Fibroblast of skin of scalp (primary cell): ENCODE measurements around the gene SHLD2. TPM values are rescaled to one million over a fixed set of nuclear protein-coding genes. Genes with fewer than 3 reads are reported as not detected.
"Not testable (repeated sequence)": the region's sequence is repeated elsewhere in the genome, so short reads cannot be mapped to it uniquely, and the experiment has no call there.

ENCODE experiments used
- DNase-seq: peaks from one replicate; pipeline ENCODE4 v3.0.0-alpha.2; 2013
- polyA plus RNA-seq, 2 experiments: library from polyadenylated mRNA; unstranded; fragments of 120-200 nt; gene quantifications; one replicate each; pipeline ENCODE4 v1.2.1, GENCODE V29; 2013; ENCODE audit not compliant: insufficient read length in 2 of 2

Gene SHLD2
- polyA plus RNA-seq (2013, experiment 1 of 2; ENCODE audit: insufficient read length), result 19.3 TPM
- polyA plus RNA-seq (2013, experiment 2 of 2; ENCODE audit: insufficient read length), result 20.5 TPM

DNA sequence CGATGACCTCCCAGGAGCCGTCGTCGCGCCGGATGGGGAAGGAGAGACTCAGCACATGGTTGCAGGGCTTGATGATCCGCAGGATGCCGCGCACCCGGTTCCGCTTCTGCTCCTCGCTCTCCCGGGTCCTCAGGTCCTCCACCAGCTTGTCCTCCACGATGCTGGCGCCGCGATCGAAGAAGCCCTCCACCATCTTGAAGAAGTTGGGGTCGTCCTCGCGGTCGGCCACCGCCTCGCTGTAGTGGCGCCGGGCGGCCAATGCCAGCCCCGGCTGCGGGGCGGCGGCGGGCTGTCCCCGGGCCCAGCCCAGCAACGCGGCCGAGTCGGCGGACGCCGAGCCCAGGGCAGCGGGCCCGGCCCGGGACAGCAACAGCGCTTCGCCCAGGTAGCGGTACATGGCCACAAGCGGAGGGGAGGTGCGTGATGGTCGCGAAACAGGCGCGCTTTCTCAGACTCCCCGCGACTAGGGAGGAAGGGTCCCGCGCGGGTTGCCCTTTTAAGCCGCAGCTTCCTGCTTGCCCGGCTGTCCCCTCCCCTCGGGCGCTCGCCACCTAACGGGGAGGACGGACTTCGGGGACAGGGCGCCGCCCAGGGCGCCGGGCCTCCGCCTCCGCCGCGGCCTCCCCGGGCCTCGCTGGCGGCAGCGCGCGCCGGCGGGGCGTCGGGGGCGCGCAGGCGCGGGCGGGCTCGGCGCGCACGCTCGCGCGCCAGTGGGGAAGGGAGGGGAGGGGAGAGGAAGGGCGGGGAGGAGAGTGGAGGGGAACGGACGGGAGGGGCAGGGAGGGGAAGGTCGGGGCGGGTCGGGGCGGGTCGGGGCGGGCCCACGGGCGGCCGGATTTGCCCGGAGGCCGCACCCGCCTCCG, at the start of gene SHLD2, which contains the start of gene GLUD1:
Gene SHLD2, plus strand, starts transcription at position 834 of the 863 bp plus-strand sequence. CDS start 56,149 bp downstream, outside the sequence.
Gene GLUD1, minus strand, starts transcription at position 471 of the 863 bp plus-strand sequence. Its CDS starts 74 bp downstream, at position 397.
- DNase-seq, result peak; percentile 94

GRCh38 chr10:87045434-87045938, 49.5 kb upstream of the SHLD2 start:
- no peak for DNase-seq

GRCh38 chr10:87053111-87053510, 41.9 kb upstream of the SHLD2 start:
- DNase-seq, result no peak

DNA sequence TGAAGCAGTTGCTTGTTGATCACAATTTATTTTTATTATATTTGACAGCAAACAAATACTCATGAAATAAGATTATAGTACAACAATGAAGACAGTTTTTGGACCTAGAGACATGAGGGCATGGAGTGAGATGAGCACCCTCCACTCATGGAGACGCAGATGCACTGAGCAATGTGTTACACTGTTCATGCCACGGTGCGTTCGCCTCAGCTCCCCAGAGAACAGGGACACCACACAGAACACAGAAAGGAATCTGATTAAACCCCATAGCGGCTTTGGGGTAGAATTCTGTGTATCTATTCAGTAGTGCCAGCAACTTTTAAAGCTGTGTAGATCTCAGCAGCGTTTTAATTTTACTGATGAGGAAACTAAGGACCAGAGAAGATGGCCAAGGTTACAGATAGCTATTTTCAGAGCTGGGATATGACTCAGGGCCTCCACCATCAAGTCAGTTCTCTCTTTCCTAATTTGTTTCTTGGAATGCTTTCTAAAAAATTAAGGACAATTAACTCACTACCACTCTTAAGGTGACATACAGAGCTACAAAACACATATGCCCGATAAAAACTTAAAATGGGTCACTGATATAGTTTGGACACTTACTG, 41.3 kb upstream of the SHLD2 start:
- no peak for DNase-seq

DNA sequence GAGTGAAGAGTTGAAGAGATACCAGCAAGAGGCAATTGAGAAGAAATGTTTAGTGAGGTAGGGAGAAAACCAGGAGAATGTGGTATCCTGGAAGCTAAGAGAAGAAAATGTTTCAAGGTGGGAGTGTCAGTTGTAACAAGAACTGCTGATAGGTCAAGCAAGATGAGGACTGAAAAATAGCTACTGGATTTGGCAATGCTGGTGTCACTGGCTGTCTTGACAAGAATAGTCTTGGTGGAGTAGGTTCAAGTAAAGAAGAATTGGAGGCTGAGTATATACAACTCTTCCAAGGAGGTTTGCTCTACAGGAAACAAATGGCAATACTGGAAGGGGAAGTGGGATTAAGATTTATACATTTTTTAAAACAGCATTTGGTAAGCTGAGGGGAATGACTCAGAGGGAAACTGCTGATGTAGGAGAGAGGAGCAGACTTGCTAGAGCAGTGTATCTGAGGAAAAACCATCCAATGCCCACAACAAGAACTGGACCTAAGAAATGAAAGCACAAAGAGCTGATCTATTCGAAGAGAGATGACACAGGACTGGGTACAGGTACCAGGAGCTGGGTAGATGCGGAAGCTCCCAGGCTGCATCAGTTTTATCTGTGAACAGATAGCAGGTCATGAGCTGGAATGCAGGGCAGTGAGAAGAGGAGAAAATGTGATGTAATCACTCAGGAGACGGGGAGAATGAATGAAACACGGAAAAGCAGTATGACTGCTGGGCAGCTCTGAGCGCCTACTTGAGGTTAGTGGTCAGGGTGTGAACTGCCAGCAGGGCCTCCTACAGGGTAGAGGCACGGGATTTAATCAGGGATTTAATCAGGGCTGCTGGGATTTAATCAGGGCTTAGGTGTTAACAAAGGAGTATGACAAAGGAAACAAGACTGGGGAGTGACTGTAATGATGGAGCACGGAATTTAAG, 40.4 kb upstream of the SHLD2 start:
- peak; percentile 54 for DNase-seq

GRCh38 chr10:87058171-87058570, 36.8 kb upstream of the SHLD2 start:
- DNase-seq, result no peak

- no peak for DNase-seq
Observed at GRCh38 chr10:87059401-87059800, 35.6 kb upstream of the SHLD2 start.

DNA sequence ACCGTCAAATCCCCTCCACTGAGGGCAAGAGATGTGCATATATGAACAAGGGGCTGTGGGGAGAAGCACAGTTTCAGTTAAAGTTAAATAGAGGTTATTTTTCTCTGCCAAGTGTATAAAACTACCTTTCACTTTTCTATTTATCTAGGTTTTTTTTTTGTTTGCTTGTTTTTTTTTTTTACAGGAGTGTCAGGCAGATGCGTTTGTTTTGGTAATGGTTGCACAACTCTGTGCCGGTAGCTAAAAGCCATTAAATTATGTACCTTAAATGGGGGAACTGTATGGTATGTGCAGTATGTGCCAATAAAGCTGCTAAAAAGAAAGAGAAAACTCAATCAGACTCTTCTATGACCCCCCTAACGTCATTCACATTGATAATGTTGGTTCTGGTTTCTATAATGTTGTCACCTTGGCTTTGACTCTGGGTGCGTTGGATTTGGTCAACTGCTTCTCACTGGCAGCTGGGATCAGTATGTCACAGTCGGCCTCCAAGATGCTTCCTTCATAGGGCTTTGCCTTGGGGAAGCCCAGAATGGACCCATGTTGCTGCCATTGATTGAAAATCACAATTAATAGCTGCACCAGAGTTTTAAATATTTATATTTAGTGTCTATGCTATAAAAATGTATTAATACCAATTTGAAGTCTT, 34.6 kb upstream of the SHLD2 start:
- no peak for DNase-seq

- no peak for DNase-seq
Observed at GRCh38 chr10:87064651-87065050, 30.4 kb upstream of the SHLD2 start.

DNA sequence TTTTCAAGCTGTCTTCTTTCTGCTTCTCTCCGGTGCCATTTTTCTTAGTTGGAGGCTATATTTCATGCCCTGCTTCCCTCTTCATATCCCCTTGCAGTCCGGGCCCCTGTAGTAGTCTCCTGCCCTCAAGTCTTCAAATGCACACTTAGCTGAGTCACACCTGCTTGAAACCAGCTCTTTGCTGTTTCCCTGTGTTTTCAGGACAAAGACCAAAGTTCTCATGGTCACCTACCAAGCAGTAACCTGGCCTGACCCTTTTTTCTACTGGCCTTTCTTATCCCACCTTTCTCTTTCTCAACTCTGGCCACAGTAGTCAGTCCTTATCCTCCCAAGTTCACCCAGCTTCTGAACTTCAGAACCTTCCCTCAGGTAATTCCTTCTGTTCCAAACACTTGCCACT, 28.8 kb upstream of the SHLD2 start:
- DNase-seq, result no peak

GRCh38 chr10:87066865-87067264, 28.1 kb upstream of the SHLD2 start:
- DNase-seq, result no peak

DNA sequence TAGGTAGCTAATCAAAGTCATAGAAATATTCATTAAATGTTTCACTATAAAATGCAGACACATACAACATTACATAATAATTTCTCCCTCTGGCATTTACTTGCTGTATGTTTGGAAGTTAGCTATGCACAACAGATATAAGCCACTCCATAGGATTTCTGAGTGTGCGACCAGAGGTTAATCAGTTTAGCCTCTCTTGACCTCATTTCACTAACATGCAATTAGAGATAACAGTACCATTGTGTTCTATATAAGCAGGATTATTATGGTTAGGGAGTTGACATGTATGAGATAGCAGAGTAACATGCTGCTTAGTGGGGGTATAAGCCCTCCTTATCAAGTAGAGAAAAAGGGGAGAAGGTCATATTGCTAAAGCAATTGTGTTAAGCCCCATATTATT, 26.7 kb upstream of the SHLD2 start:
- DNase-seq, result no peak

DNA sequence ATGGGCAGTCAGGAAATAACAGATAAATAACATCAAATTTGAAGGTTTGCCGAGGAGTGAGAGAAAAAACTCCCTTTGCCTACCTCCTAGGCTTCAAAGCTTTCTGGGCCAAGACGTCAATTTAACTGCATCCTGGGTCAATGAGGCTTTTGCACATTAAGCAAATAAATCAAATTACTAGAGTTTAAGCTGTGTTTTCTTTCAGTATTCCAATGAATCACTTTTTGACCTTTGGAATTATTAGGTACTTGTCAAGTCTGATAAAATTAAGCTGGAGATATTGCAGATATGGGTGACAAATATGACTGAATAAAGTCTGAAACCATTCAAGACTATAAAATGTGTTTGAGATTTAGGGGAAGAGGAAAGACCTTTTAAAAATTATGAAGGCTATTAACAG, 22.6 kb upstream of the SHLD2 start:
- DNase-seq, result no peak

DNA sequence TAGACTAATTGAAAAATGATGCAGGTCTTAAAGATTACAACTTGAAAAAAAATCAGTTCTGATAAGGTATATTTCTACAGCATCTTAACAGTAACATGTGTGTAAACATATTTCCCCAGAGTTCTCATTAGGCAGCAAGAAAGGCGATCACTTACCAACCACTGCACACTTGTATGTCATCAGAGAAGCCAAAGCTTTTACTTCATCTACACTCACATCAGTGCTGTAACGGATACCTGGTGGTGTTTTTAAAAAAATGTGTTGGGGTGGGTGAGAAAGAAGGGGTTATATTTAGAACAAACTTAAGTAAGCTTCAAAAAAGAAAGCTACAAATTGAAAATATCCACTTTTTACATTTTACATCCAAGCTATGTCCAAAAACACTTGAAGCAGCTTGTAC, 18.6 kb upstream of the SHLD2 start:
- DNase-seq, result not testable (repeated sequence)

DNA sequence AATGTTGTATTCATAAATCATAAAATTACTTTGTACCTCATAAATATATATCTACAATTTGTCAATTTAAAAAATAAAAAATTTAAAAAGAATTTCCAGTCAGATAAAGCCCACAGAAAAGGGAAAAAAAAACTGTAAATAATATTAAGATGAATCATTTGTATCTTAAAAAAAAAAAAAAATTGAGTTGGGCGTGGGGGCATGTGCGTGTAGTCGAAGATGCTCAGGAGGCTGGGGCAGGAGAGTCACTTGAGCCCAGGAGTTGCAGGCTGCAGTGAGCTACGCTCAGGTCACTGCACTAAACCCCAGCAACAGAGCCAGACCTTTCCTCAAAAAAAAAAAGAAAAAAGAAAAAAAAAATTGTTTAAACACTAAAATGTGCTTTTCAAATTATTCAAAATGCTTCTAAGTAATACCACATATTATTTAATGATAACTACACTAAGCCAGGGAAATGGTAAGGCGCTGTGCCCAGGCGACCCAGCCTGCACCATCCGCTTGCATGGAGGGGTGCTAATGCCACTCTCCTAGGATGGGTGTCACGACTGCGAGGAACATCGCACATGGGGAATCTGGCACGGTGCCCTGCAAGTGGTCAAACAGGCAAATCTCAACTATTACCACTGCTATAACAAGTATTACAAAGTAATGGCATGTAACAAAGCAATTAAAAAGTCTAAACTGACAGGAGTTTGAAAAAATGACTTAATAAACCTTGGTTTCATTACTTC, 15.7 kb upstream of the SHLD2 start:
- no peak for DNase-seq

DNA sequence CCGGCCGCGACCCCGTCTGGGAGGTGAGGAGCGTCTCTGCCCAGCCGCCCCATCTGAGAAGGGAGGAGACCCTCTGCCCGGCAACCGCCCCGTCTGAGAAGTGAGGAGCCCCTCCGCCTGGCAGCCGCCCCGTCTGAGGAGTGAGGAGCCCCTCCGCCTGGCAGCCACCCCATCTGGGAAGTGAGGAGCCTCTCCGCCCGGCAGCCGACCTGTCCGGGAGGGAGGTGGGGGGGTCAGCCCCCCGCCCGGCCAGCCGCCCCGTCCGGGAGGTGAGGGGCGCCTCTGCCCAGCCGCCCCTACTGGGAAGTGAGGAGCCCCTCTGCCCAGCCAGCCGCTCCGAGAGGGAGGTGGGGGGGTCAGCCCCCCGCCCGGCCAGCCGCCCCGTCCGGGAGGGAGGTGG, 14.4 kb upstream of the SHLD2 start:
- DNase-seq, result not testable (repeated sequence)

DNA sequence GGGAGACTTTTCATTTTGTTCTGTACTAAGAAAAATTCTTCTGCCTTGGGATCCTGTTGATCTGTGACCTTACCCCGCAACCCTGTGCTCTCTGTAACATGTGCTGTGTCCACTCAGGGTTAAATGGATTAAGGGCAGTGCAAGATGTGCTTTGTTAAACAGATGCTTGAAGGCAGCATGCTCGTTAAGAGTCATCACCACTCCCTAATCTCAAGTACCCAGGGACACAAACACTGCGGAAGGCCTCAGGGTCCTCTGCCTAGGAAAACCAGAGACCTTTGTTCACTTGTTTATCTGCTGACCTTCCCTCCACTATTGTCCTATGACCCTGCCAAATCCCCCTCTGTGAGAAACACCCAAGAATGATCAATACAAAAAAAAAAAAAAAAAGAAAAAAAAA, 13.4 kb upstream of the SHLD2 start:
- not testable (repeated sequence) for DNase-seq

DNA sequence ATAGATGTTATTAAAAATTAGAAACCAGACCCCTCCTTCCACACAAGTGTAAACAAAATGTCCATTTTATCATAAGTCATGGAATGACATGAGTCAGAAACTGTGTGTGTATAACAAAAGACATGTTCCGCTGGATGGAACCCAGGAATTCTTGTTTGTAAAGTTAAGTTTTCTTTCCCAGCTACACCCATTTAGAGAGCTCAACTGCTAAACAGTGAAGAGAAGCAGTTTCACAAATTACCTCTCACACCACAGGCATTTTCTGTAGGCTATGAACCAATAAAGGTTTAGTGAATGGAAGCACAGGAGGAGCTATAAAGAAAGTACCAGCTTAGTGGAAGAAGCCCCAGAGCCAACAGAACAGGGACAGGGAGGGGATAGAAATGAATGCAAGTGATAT, 12.8 kb upstream of the SHLD2 start:
- peak; percentile 78 for DNase-seq

DNA sequence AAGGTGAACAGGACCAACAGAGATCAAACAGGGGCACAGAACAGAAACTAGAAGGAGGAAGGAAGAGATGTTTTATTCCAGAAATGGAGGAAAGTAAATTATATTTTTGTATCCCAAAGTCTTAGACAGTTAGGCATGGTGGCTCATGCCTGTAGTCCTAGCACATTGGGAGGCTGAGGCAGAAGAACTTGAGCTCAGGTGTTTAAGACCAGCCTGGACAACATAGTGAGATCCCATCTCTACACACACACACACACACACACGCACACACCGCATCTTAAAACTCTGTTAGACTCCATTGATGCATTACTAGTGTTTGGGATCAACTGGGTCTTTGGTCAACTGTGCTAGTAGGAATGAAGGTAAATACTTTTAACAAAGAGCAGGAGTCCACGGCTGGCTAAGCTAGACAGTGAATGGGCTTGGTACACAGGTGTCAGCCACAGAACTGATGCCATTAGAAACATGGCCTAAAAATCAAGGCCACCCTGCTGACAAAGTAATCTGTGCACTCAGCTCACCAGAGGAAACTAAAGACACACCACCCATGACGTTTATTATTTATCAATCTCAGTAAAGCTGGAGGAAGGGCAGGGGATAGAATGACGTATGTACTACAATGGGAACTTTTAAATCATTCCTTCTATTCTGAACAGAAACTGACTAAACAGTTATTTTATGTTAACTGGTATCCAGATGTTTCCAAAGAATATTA, 11.3 kb upstream of the SHLD2 start:
- peak; percentile 65 for DNase-seq

- peak; percentile 83 for DNase-seq
Observed at GRCh38 chr10:87084291-87084782, 10.7 kb upstream of the SHLD2 start.
